ENCODE results near the gene GIMAP5. TPM values are rescaled to one million over a fixed set of nuclear protein-coding genes. Genes with fewer than 3 reads are reported as not detected.

GIMAP5 gene
- total RNA-seq, 1 experiment from 2014 or later: not detected

GRCh38 chr7:150766334-150766709 lies 29.1 kb downstream of the GIMAP5 start:
- Histone ChIP-seq H3K79me1 (ENCODE audit: insufficient read depth, low read depth, low read length, poor library complexity, severe bottlenecking) (no peaks in the 10 kb centered on the region), H2BK12ac (ENCODE audit: insufficient read length, low read depth, low read length) (no peak overlapping the region), H2BK120ac (ENCODE audit: low read depth, low read length, poor library complexity, severe bottlenecking) (no peak overlapping the region), H3K4ac (ENCODE audit: low read depth, low read length) (no peak overlapping the region), H3K4me1 (ENCODE audit: insufficient read depth, low read length) (no peaks in the 10 kb centered on the region), H3K79me2 (ENCODE audit: insufficient read depth, low read length) (no peaks in the 10 kb centered on the region; the same call in 1 of the 2 replicates), H4K91ac (ENCODE audit: insufficient read length, low read depth, low read length) (no peak overlapping the region), H3K23me2 (ENCODE audit: insufficient read length, low read depth, low read length, poor library complexity, severe bottlenecking) (no peaks in the 10 kb centered on the region), H3K9me3 (ENCODE audit: control insufficient read depth, low read depth, low read length) (no peaks in the 10 kb centered on the region), H3T11ph (ENCODE audit: low read length) (no peak overlapping the region), H2BK15ac (ENCODE audit: low read depth, low read length) (no peak overlapping the region), H3K4me2 (ENCODE audit: insufficient read depth, insufficient read length, low read length) (no peak overlapping the region), H2BK5ac (ENCODE audit: insufficient read length, low read length) (no peak overlapping the region), H2AFZ (ENCODE audit: low read length) (no peak overlapping the region), H3K14ac (ENCODE audit: insufficient read depth, low read length) (no peak overlapping the region), H3K23ac (ENCODE audit: insufficient read length, low read depth, low read length) (no peak overlapping the region), H3K18ac (ENCODE audit: insufficient read length, low read depth, low read length) (no peak overlapping the region), H2AK5ac (ENCODE audit: insufficient read length, low read length) (no peak overlapping the region), H2BK20ac (ENCODE audit: low read depth, low read length, poor library complexity, severe bottlenecking) (no peak overlapping the region), H4K20me1 (ENCODE audit: control insufficient read depth, insufficient read depth, insufficient read length) (no peaks in the 10 kb centered on the region), H3K9ac (ENCODE audit: extremely low read depth, insufficient read length, low read length) (no peak overlapping the region), H3K56ac (ENCODE audit: insufficient read length, low read depth, low read length) (no peak overlapping the region), H4K5ac (ENCODE audit: insufficient read length, low read depth, low read length) (no peak overlapping the region), H3K27ac (ENCODE audit: insufficient read length, low read depth, low read length) (no peak overlapping the region), H4K8ac (replicated peaks; ENCODE audit: insufficient read length, low read depth, low read length) (no peak overlapping the region), H3K27me3 (ENCODE audit: insufficient read depth, low read length) (no peaks in the 10 kb centered on the region)
- peaks cover 2 to 3% of the 10 kb centered on the region in 2 experiments; a peak in 2 of 5 replicates for H3K9me3 Mint-ChIP-seq
- H3K27ac Mint-ChIP-seq: no peak overlapping the region
- H3K4me3 Mint-ChIP-seq: no peak overlapping the region
- no peaks in the 10 kb centered on the region; a peak in 1 of 7 replicates for H3K36me3 Mint-ChIP-seq (ENCODE audit: insufficient read depth in 1 of 3, low read depth in 3 of 3)
- H3K27me3 Mint-ChIP-seq (ENCODE audit: low read depth): peaks cover 45% of the 10 kb centered on the region
- TF ChIP-seq, protein P1, sequence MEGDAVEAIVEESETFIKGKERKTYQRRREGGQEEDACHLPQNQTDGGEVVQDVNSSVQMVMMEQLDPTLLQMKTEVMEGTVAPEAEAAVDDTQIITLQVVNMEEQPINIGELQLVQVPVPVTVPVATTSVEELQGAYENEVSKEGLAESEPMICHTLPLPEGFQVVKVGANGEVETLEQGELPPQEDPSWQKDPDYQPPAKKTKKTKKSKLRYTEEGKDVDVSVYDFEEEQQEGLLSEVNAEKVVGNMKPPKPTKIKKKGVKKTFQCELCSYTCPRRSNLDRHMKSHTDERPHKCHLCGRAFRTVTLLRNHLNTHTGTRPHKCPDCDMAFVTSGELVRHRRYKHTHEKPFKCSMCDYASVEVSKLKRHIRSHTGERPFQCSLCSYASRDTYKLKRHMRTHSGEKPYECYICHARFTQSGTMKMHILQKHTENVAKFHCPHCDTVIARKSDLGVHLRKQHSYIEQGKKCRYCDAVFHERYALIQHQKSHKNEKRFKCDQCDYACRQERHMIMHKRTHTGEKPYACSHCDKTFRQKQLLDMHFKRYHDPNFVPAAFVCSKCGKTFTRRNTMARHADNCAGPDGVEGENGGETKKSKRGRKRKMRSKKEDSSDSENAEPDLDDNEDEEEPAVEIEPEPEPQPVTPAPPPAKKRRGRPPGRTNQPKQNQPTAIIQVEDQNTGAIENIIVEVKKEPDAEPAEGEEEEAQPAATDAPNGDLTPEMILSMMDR (conservative IDR thresholded peaks at IDR 0.05): no peak
- no peak for DNase-seq
- H3K4me1 Mint-ChIP-seq: peaks cover 9 to 12% of the 10 kb centered on the region in 2 experiments
